H1 (cell line): Measurements from ENCODE around the gene KRTAP17-1. TPM values are rescaled to one million over a fixed set of nuclear protein-coding genes. Genes with fewer than 3 reads are reported as not detected.

Experiments used
- CTCF ChIA-PET: fragments of 300-600 bp; sonication (Branson Sonifier 250); formaldehyde crosslinking; loops from one replicate; lab custom pipeline; 2021; ENCODE audit not compliant: partially characterized antibody; lab: Charles Lee
- POLR2A ChIA-PET: fragments of 300-600 bp; sonication (Branson Sonifier 250); formaldehyde crosslinking; loops from one replicate; lab custom pipeline; 2021; ENCODE audit warnings: inconsistent platforms; ENCODE audit not compliant: partially characterized antibody; lab: Charles Lee
- DNase-seq, 2 experiments: peaks; one replicate each; pipeline versions ENCODE4 v3.0.0 to v3.0.0-alpha.2; 2010 to 2022; ENCODE audit warnings: low spot score in 2 of 2, low read depth in 1 of 2, mixed read lengths in 1 of 2
- FAIRE-seq: peaks from 2 replicates; lab custom pipeline; 2011; peaks lifted over from hg19 to GRCh38; lab: Jason Lieb, UNC
- H2AFZ ChIP-seq: 2 replicates; pipeline ENCODE4 v1.8.1; 2012; ENCODE audit warnings: low read length, inconsistent platforms
- H2AK5ac ChIP-seq: 2 replicates; pipeline ENCODE4 v1.6.1; 2013; ENCODE audit warnings: low read depth, low read length
- H2BK120ac ChIP-seq: replicated peaks from 2 replicates; pipeline ENCODE3; 2013; ENCODE audit warnings: low read depth, low read length, inconsistent platforms
- H2BK12ac ChIP-seq: 2 replicates; pipeline ENCODE4 v1.6.1; 2013; ENCODE audit warnings: low read depth, low read length
- H2BK15ac ChIP-seq: 2 replicates; pipeline ENCODE4 v1.6.1; 2013; ENCODE audit warnings: low read length
- H2BK20ac ChIP-seq: 2 replicates; pipeline ENCODE4 v1.6.1; 2013; ENCODE audit warnings: low read length
- H2BK5ac ChIP-seq: 2 replicates; pipeline ENCODE4 v1.6.1; 2013; ENCODE audit warnings: low read depth, low read length
- H3K14ac ChIP-seq: 2 replicates; pipeline ENCODE4 v1.6.1; 2013; ENCODE audit warnings: inconsistent platforms; ENCODE audit not compliant: insufficient read length
- H3K18ac ChIP-seq: 2 replicates; pipeline ENCODE4 v1.6.1; 2013; ENCODE audit warnings: low read length; ENCODE audit errors: extremely low read depth
- H3K23ac ChIP-seq: 2 replicates; pipeline ENCODE4 v1.6.1; 2013; ENCODE audit warnings: inconsistent platforms; ENCODE audit not compliant: insufficient read length
- H3K23me2 ChIP-seq: 2 replicates; pipeline ENCODE4 v1.6.1; 2013; ENCODE audit warnings: low read depth, low read length
- H3K27ac ChIP-seq: 2 replicates; pipeline ENCODE4 v1.6.1; 2011; ENCODE audit warnings: low read depth, low read length, inconsistent platforms
- H3K27me3 ChIP-seq, 4 experiments: replicated peaks in 1 of 4; 1 replicate in 1 of 4; 2 replicates in 3 of 4; pipeline versions ENCODE4 v1.6.1 to v1.8.1; 2011 to 2013; ENCODE audit warnings: low read length in 3 of 4, mild to moderate bottlenecking in 3 of 4, inconsistent platforms in 2 of 4, mixed read lengths in 2 of 4, moderate library complexity in 1 of 4; ENCODE audit not compliant: control insufficient read depth in 3 of 4, insufficient read depth in 3 of 4; ENCODE audit errors: extremely low read depth in 1 of 4
- H3K36me3 ChIP-seq, 4 experiments: 2 replicates each; pipeline versions ENCODE4 v1.6.1 to v1.8.1; 2011 to 2013; ENCODE audit warnings: mild to moderate bottlenecking in 4 of 4, low read length in 3 of 4, moderate library complexity in 2 of 4, control low read depth in 1 of 4, inconsistent platforms in 1 of 4; ENCODE audit not compliant: insufficient read depth in 4 of 4, control insufficient read depth in 2 of 4
- H3K4ac ChIP-seq: replicated peaks from 2 replicates; pipeline ENCODE3; 2013; ENCODE audit warnings: low read length, low read depth, mixed read lengths, inconsistent platforms; ENCODE audit not compliant: insufficient read length
- H3K4me1 ChIP-seq, 4 experiments: replicated peaks in 1 of 4; 1 replicate in 1 of 4; 2 replicates in 3 of 4; pipeline versions ENCODE4 v1.6.1 to v1.8.1; 2011 to 2013; ENCODE audit warnings: low read length in 3 of 4, inconsistent platforms in 2 of 4, mixed read lengths in 1 of 4; ENCODE audit not compliant: insufficient read depth in 4 of 4, control insufficient read depth in 3 of 4
- H3K4me2 ChIP-seq, 2 experiments: 2 replicates each; pipeline versions ENCODE4 v1.6.1 to v1.8.1; 2011 to 2013; ENCODE audit warnings: low read depth in 2 of 2, low read length in 2 of 2, control low read depth in 1 of 2, inconsistent platforms in 1 of 2, mild to moderate bottlenecking in 1 of 2; ENCODE audit not compliant: insufficient read depth in 1 of 2
- H3K4me3 ChIP-seq, 4 experiments: fragments of 200-600, 300-600 bp in 1 of 4; sonication (generic), shearing (Covaris generic), sonication (Bioruptor Twin) in 1 of 4; 2 replicates each; pipeline versions ENCODE4 v1.5.1 to v1.8.1; 2011 to 2016; ENCODE audit warnings: low read length in 4 of 4, low read depth in 3 of 4, control low read depth in 2 of 4, inconsistent platforms in 2 of 4, mild to moderate bottlenecking in 2 of 4, mixed read lengths in 1 of 4, moderate library complexity in 1 of 4; ENCODE audit not compliant: insufficient read depth in 2 of 4; ENCODE audit errors: extremely low read depth in 1 of 4
- H3K56ac ChIP-seq: replicated peaks from 2 replicates; pipeline ENCODE3; 2013; ENCODE audit warnings: low read depth, mild to moderate bottlenecking, mixed read lengths, low read length, inconsistent platforms; ENCODE audit not compliant: insufficient read length
- H3K79me1 ChIP-seq: 2 replicates; pipeline ENCODE4 v1.6.1; 2013; ENCODE audit warnings: low read depth, low read length, control low read depth
- H3K79me2 ChIP-seq, 2 experiments: 2 replicates each; pipeline versions ENCODE4 v1.6.1 to v1.8.1; 2012 to 2013; ENCODE audit warnings: low read length in 2 of 2, mild to moderate bottlenecking in 2 of 2, inconsistent platforms in 1 of 2; ENCODE audit not compliant: insufficient read depth in 2 of 2, control insufficient read depth in 1 of 2
- H3K9ac ChIP-seq, 4 experiments: replicated peaks in 1 of 4; 1 replicate in 1 of 4; 2 replicates in 3 of 4; pipeline versions ENCODE4 v1.6.1 to v1.8.1; 2011 to 2013; ENCODE audit warnings: low read depth in 3 of 4, low read length in 3 of 4, control low read depth in 2 of 4, mild to moderate bottlenecking in 2 of 4, moderate library complexity in 2 of 4, inconsistent platforms in 1 of 4; ENCODE audit errors: extremely low read depth in 1 of 4
- H3K9me3 ChIP-seq, 2 experiments: 2 replicates each; pipeline versions ENCODE4 v1.6.1 to v1.8.1; 2012 to 2013; ENCODE audit warnings: mild to moderate bottlenecking in 2 of 2, moderate library complexity in 2 of 2, control low read depth in 1 of 2, inconsistent platforms in 1 of 2, low read depth in 1 of 2, low read length in 1 of 2, mixed read lengths in 1 of 2; ENCODE audit not compliant: insufficient read depth in 2 of 2
- H4K20me1 ChIP-seq, 2 experiments: replicated peaks in 1 of 2; 2 replicates each; pipeline versions ENCODE3 to v1.8.1; 2011 to 2013; ENCODE audit warnings: inconsistent platforms in 2 of 2, low read length in 2 of 2, mild to moderate bottlenecking in 1 of 2; ENCODE audit not compliant: insufficient read depth in 2 of 2, control insufficient read depth in 1 of 2
- H4K5ac ChIP-seq: 2 replicates; pipeline ENCODE4 v1.6.1; 2013; ENCODE audit warnings: low read length, low read depth, mixed read lengths, inconsistent platforms; ENCODE audit not compliant: insufficient read length
- H4K8ac ChIP-seq: 2 replicates; pipeline ENCODE4 v1.8.0; 2013; ENCODE audit warnings: mild to moderate bottlenecking, moderate library complexity, low read length, inconsistent platforms; ENCODE audit not compliant: insufficient read depth; ENCODE audit errors: extremely low read depth
- H4K91ac ChIP-seq: replicated peaks from 2 replicates; pipeline ENCODE3; 2013; ENCODE audit warnings: low read length, mixed read lengths, inconsistent platforms; ENCODE audit not compliant: insufficient read length
- BRCA1 ChIP-seq: IDR thresholded peaks from 2 replicates; pipeline ENCODE4 v1.6.1; 2012; ENCODE audit warnings: low read depth, low read length, improper control_type of control experiment
- CBX8 ChIP-seq: fragments of 300-800, 300-1000 bp; sonication (generic); IDR thresholded peaks from 2 replicates; pipeline ENCODE4 v1.7.1; 2016; ENCODE audit warnings: low read depth, low read length, borderline replicate concordance
- CEBPB ChIP-seq: IDR thresholded peaks from 2 replicates; pipeline ENCODE4 v1.6.1; 2012; ENCODE audit warnings: low read depth, low read length
- FOSL1 ChIP-seq: IDR thresholded peaks from 2 replicates; pipeline ENCODE4 v1.6.1; 2011; ENCODE audit warnings: mild to moderate bottlenecking, low read depth, low read length, moderate library complexity; ENCODE audit not compliant: insufficient read depth
- GABPA ChIP-seq: IDR thresholded peaks from 2 replicates; pipeline ENCODE4 v1.6.1; 2011; ENCODE audit warnings: mild to moderate bottlenecking, low read length, moderate library complexity, borderline replicate concordance; ENCODE audit not compliant: insufficient read depth
- KDM1A ChIP-seq: fragments of 200-600, 300-600 bp; sonication (generic); IDR thresholded peaks from 2 replicates; pipeline ENCODE4 v1.7.1; 2016; ENCODE audit warnings: mild to moderate bottlenecking, low read length, borderline replicate concordance
- KDM4A ChIP-seq: IDR thresholded peaks from one replicate; pipeline ENCODE4 v1.7.1; 2012; ENCODE audit warnings: low read depth, mild to moderate bottlenecking, moderate library complexity, low read length, inconsistent platforms; ENCODE audit not compliant: severe bottlenecking
- MAFK ChIP-seq: IDR thresholded peaks from 2 replicates; pipeline ENCODE4 v1.6.1; 2012; ENCODE audit warnings: low read depth, mild to moderate bottlenecking, improper control_type of control experiment, low read length
- NANOG ChIP-seq: IDR thresholded peaks from 2 replicates; pipeline ENCODE4 v1.6.1; 2011; ENCODE audit warnings: low read length, low read depth, mild to moderate bottlenecking, inconsistent platforms; ENCODE audit not compliant: insufficient read depth, poor library complexity, severe bottlenecking
- PHF8 ChIP-seq: fragments of 200-600 bp; sonication (generic); conservative IDR thresholded peaks from 2 replicates; pipeline ENCODE4 v1.7.1; 2012; ENCODE audit warnings: low read depth, mild to moderate bottlenecking, inconsistent platforms, low read length, moderate library complexity
- SP1 ChIP-seq: IDR thresholded peaks from 2 replicates; pipeline ENCODE4 v1.6.1; 2011; ENCODE audit warnings: low read depth, low read length
- SUZ12 ChIP-seq: fragments of 200-600 bp; sonication (generic); IDR thresholded peaks from 2 replicates; pipeline ENCODE4 v1.6.1; 2012; ENCODE audit warnings: mild to moderate bottlenecking, inconsistent platforms, low read length, moderate library complexity, mixed read lengths
- TBP ChIP-seq: IDR thresholded peaks from 2 replicates; pipeline ENCODE4 v1.6.1; 2011; ENCODE audit warnings: low read depth, low read length, improper control_type of control experiment
- TCF12 ChIP-seq: IDR thresholded peaks from 2 replicates; pipeline ENCODE4 v1.6.1; 2011; ENCODE audit warnings: low read depth, mild to moderate bottlenecking, low read length
- WGBS, 2 experiments: shearing (Covaris generic) in 1 of 2; methylation state at CpG; one replicate each; pipeline versions ENCODE4 v1.1.6 to v1.1.7; 2013 to 2015; ENCODE audit warnings: low lambda C conversion rate in 2 of 2, mixed read lengths in 2 of 2, inconsistent platforms in 1 of 2, low coverage in 1 of 2, missing lambda C conversion rate in 1 of 2; ENCODE audit not compliant: insufficient replicate concordance in 2 of 2, insufficient coverage in 1 of 2, insufficient read length in 1 of 2; ENCODE audit errors: extremely low coverage in 1 of 2, missing lambda C conversion rate in 1 of 2; 5-methylcytosine and 5-hydroxymethylcytosine counted together
- polyA plus RNA-seq, 7 experiments: library from polyadenylated mRNA; depleted of rRNA in 3 of 7; stranded (reverse) in 5 of 7; unstranded in 2 of 7; fragments of >200 nt in 5 of 7; fragments of 200-250 nt in 2 of 7; gene quantifications; 1 replicate in 5 of 7; 2 replicates in 1 of 7; 4 replicates in 1 of 7; pipeline versions ENCODE4 v1.2.1 to v1.2.3, GENCODE V29; 2011 to 2013; ENCODE audit warnings: missing spikeins in 2 of 7, mixed read lengths in 2 of 7
- total RNA-seq: library from RNA; stranded (reverse); fragmentation: NEBNext Ultra II Directional; extraction: Animal tissue kit (Norgen Biotek cat#: 25700); gene quantifications from 2 replicates; pipeline ENCODE4 v1.2.1, GENCODE V29; 2021

KRTAP17-1 gene
- total and polyA plus RNA-seq, 2 of the 8 experiments (the other 6 are each of a cell fraction or from before 2014, with no cell fraction given): not detected

DNA sequence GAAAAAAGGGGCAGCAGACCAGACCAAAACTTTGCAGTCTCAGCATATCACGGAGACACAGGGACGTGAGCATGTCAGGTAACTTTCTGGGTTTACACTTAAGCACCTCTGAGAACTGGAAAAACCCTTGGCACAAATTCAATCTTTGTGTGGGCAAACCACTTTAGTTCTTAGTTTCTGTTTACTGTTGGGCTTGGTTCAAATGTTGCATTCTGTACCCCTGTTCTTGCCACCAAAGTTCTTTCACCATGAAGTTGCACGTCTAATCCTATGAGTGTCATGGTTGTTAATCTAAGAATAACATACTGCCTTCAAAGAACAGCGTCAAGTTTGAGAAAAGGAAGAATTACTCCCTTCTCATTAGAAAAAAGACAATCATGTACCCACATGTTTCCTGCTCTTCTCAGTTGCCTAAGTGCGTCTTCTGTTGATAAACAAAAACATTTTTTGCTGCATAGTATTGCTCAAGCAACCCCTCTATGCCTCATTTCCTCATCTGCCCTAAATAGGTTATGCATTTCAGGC lies 23.5 kb upstream of the KRTAP17-1 start:
- no peak for FAIRE-seq
- Histone ChIP-seq H3K56ac (no peak overlapping the region), H3K9ac (no peak overlapping the region), H4K91ac (no peak overlapping the region), H2AFZ (no peak overlapping the region), H3K79me2 (no peaks in the 10 kb centered on the region), H3K23ac (no peak overlapping the region), H3K27ac (no peak overlapping the region), H2BK20ac (no peak overlapping the region), H3K4me1 (no peaks in the 10 kb centered on the region), H3K4me3 (no peak overlapping the region), H2AK5ac (no peak overlapping the region), H2BK5ac (no peak overlapping the region), H4K5ac (no peak overlapping the region), H2BK120ac (no peak overlapping the region), H3K79me1 (no peaks in the 10 kb centered on the region), H3K4me2 (no peak overlapping the region), H3K18ac (no peak overlapping the region), H2BK12ac (no peak overlapping the region), H4K20me1 (no peaks in the 10 kb centered on the region), H3K23me2 (no peaks in the 10 kb centered on the region), H3K36me3 (no peaks in the 10 kb centered on the region), H4K8ac (no peak overlapping the region), H3K27me3 (no peaks in the 10 kb centered on the region), H3K14ac (no peak overlapping the region), H3K4ac (no peak overlapping the region), H3K9me3 (peaks cover 0 to 10% of the 10 kb centered on the region in 2 experiments; a peak in 2 of 4 replicates), H2BK15ac (no peak overlapping the region)
- ChIA-PET CTCF (interaction anchor here (1.0 to 1.5 kb wide), 5 partner anchors 9 to 210 kb away, joined by 3 to 6 read pairs (median 3); no protein-coding TSS in a partner anchor), POLR2A (no interaction called here)
- DNase-seq: peak in 1 of 2 experiments; percentile 3
- WGBS, 2 experiments: 97% methylated on average over 5 of the region's 5 CpGs; no CpG with 5 or more reads in 1 of the 2 experiments
- no peak for TF ChIP-seq TCF12
- TF ChIP-seq CEBPB: no peak
- TF ChIP-seq TBP: no peak
- no peak for TF ChIP-seq BRCA1
- no peak for TF ChIP-seq NANOG
- no peak for TF ChIP-seq SP1
- TF ChIP-seq FOSL1: no peak
- no peak for TF ChIP-seq KDM4A
- TF ChIP-seq GABPA: no peak
- no peak for TF ChIP-seq KDM1A
- no peak for TF ChIP-seq MAFK
- no peak for TF ChIP-seq PHF8
- TF ChIP-seq CBX8: no peak
- no peak for TF ChIP-seq SUZ12
